ENCODE results near the gene IGF1R. TPM values are rescaled to one million over a fixed set of nuclear protein-coding genes. Genes with fewer than 3 reads are reported as not detected.

Gene IGF1R
- total RNA-seq, 2 donors from 2014 or later: 35.0 to 37.0 TPM

DNA sequence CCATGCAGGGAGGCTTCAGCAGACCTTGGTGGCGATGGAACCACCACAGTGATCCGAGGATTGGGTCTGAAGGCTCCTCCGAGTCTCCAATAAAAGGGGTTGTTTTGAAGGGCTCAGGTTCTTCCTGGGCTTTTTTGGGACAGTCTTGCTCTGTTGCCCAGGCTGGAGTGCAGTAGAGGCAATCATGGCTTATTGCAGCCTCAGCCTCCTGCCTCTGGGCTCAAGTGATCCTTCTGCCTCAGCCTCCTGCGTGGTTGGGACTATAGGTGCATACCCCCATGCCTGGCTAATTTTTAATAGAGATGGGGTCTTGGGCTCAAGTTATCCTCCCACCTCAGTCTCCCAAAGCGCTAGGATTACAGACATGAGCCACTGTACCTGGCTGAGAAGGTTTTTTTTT lies 84.8 kb downstream of the IGF1R start:
- no peak for DNase-seq
- intact Hi-C loops (cut with DNase I): no loop called here
- no peaks in the 10 kb centered on the region for H3K27me3 ChIP-seq
- TF ChIP-seq CTCF (IDR thresholded peaks at IDR 0.05): no peak
- H3K36me3 ChIP-seq: no peaks in the 10 kb centered on the region
- no peak overlapping the region for H3K4me3 ChIP-seq
- no peaks in the 10 kb centered on the region for H3K9me3 ChIP-seq
- H3K27ac ChIP-seq: no peak overlapping the region
- H3K4me1 ChIP-seq: no peaks in the 10 kb centered on the region
- H3K9ac ChIP-seq (ENCODE audit: low read depth in 2 of 2, low read length in 2 of 2): no peak overlapping the region

GRCh38 chr15:98734466-98735199 lies 86.3 kb downstream of the IGF1R start:
- Histone ChIP-seq H3K4me3 (no peak overlapping the region), H3K4me1 (no peaks in the 10 kb centered on the region)

GRCh38 chr15:98735304-98735703 lies 87.0 kb downstream of the IGF1R start:
- TF ChIP-seq CTCF (IDR thresholded peaks at IDR 0.05): no peak
- Histone ChIP-seq H3K27ac (no peak overlapping the region), H3K4me1 (no peaks in the 10 kb centered on the region), H3K4me3 (no peak overlapping the region), H3K27me3 (no peaks in the 10 kb centered on the region), H3K36me3 (no peaks in the 10 kb centered on the region), H3K9ac (ENCODE audit: low read depth in 2 of 2, low read length in 2 of 2) (no peak overlapping the region), H3K9me3 (no peaks in the 10 kb centered on the region)
- intact Hi-C loops (cut with DNase I): no loop called here
- no peak for DNase-seq

More at GRCh38 chr15:98734466-98735199, 86.3 kb downstream of the IGF1R start:
- no peaks in the 10 kb centered on the region for H3K36me3 ChIP-seq
- no peaks in the 10 kb centered on the region for H3K27me3 ChIP-seq
- TF ChIP-seq CTCF (IDR thresholded peaks at IDR 0.05): no peak
- no peak for DNase-seq
- H3K9ac ChIP-seq (ENCODE audit: low read depth in 2 of 2, low read length in 2 of 2): no peak overlapping the region
- no peak overlapping the region for H3K27ac ChIP-seq
- H3K9me3 ChIP-seq: no peaks in the 10 kb centered on the region
- intact Hi-C loops (cut with DNase I): no loop called here

DNA sequence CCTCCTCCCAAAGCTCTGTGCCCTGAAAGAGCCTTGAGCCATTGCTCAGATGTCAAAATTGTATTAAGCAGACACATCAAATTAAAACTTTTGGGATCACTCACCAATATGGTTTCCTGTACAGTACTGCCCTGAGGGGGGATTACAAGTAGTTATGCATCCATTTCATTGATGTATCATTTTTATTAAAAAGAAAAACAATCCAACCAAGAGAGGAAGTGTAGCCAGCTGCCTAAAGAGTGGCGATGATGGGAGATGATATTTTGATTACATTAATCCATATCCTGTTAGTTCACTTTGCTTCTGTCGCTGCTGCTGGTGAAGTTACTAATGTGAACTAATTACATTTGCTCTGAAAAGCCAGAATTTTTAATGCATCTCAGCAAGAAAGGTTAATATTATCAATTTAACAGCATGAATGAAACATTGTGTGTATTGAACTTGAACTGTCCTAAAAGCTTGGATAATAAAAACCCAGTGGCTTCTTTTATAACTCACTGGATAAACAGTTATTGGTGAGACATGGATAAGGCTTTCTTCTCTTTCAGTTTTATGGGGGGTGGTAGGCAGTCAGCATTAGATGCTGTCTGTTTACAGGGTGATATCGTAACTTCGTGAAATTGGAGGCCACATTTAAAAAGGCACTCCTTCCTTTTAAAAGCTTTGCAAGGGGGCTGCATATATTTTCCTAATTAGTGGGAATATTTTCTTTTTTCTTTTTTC lies 87.7 kb downstream of the IGF1R start:
- H3K9ac ChIP-seq (ENCODE audit: low read depth in 2 of 2, low read length in 2 of 2): no peak overlapping the region
- H3K9me3 ChIP-seq: no peaks in the 10 kb centered on the region
- no peak overlapping the region for H3K27ac ChIP-seq
- no peaks in the 10 kb centered on the region for H3K36me3 ChIP-seq
- H3K4me3 ChIP-seq: no peak overlapping the region
- DNase-seq: no peak
- intact Hi-C loops (cut with DNase I): no loop called here
- no peaks in the 10 kb centered on the region for H3K4me1 ChIP-seq
- no peaks in the 10 kb centered on the region for H3K27me3 ChIP-seq
- no peak for TF ChIP-seq CTCF (IDR thresholded peaks at IDR 0.05)

DNA sequence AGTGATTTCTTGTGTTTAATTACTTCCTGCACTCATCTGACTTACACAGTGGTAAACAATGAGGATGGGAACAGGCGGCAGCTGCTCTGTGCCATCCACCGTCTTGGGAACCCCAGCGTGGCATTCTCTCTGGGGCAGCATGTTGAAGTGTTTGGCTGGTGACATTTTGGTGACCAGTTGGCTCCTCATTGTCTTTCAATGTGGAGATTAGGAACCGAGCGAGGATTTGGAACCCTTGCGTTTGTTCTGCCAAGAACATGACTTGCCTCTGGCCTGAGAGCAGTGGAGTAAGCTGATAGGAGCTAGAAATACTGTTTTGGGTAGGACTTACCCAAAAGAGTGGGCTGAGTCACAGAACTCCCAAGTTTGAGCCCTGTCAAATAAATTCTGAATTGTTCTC lies 88.8 kb downstream of the IGF1R start:
- no peak overlapping the region for H3K4me3 ChIP-seq
- DNase-seq: no peak
- intact Hi-C loops (cut with DNase I): no loop called here

More for the DNA sequence above, 88.8 kb downstream of the IGF1R start:
- Histone ChIP-seq H3K36me3 (no peaks in the 10 kb centered on the region), H3K9ac (ENCODE audit: low read depth in 2 of 2, low read length in 2 of 2) (no peak overlapping the region), H3K27ac (no peak overlapping the region), H3K27me3 (no peaks in the 10 kb centered on the region), H3K9me3 (no peaks in the 10 kb centered on the region), H3K4me1 (no peaks in the 10 kb centered on the region)
- no peak for TF ChIP-seq CTCF (IDR thresholded peaks at IDR 0.05)

Data from colonic mucosa (tissue), 4 donors.